IMR-90 (cell line): ENCODE data around the gene ANKFN1. TPM values are rescaled to one million over a fixed set of nuclear protein-coding genes. Genes with fewer than 3 reads are reported as not detected.

Experiments used
- ATAC-seq: fragments of 200-7000 bp; cut with Tn5 transposase; 2 replicates; pipeline ENCODE4 v1.9.1; 2020; ENCODE audit warnings: low read depth, mild to moderate bottlenecking, moderate library complexity
- BruUV-seq: library from RNA; stranded (reverse); fragments of 400-500 nt; replicated peaks from 2 replicates; lab custom pipeline; 2021; lab: Mats Ljungman, UMichigan
- CTCF ChIA-PET: fragments of 300-600 bp; formaldehyde crosslinking; extraction: SDS; loops from one replicate; lab custom pipeline; 2021; ENCODE audit warnings: antibody characterized with exemption; lab: Yijun Ruan, JAX
- POLR2A ChIA-PET: fragments of 300-600 bp; sonication (Branson Sonifier 250); formaldehyde crosslinking; loops from one replicate; lab custom pipeline; 2022; ENCODE audit warnings: antibody characterized with exemption; ENCODE audit not compliant: unreplicated experiment; lab: Charles Lee
- DNase-seq: peaks from one replicate; pipeline ENCODE4 v3.0.0; 2013
- H2AFZ ChIP-seq: replicated peaks from 2 replicates; pipeline ENCODE3; 2013; ENCODE audit warnings: low read length, mild to moderate bottlenecking; ENCODE audit not compliant: poor library complexity
- H2AK5ac ChIP-seq: 2 replicates; pipeline ENCODE4 v1.6.1; 2013; ENCODE audit warnings: low read depth, low read length, inconsistent platforms
- H2AK9ac ChIP-seq: replicated peaks from 2 replicates; pipeline ENCODE3; 2013; ENCODE audit warnings: mild to moderate bottlenecking, low read depth, low read length, moderate library complexity; ENCODE audit not compliant: poor library complexity
- H2BK120ac ChIP-seq: 2 replicates; pipeline ENCODE4 v1.6.1; 2013; ENCODE audit warnings: low read depth, low read length, inconsistent platforms
- H2BK15ac ChIP-seq: 3 replicates; pipeline ENCODE4 v1.6.1; 2013; ENCODE audit warnings: low read depth, low read length, inconsistent platforms
- H2BK20ac ChIP-seq: 2 replicates; pipeline ENCODE4 v1.6.1; 2013; ENCODE audit warnings: low read depth, mild to moderate bottlenecking, inconsistent platforms, low read length, moderate library complexity
- H2BK5ac ChIP-seq: 2 replicates; pipeline ENCODE4 v1.6.1; 2013; ENCODE audit warnings: mild to moderate bottlenecking, low read depth, low read length, inconsistent platforms; ENCODE audit not compliant: poor library complexity, severe bottlenecking
- H3K14ac ChIP-seq: replicated peaks from 2 replicates; pipeline ENCODE4 v1.6.1; 2013; ENCODE audit warnings: low read depth, low read length, inconsistent platforms
- H3K18ac ChIP-seq: 2 replicates; pipeline ENCODE4 v1.6.1; 2013; ENCODE audit warnings: low read depth, low read length, control low read depth
- H3K23ac ChIP-seq: 2 replicates; pipeline ENCODE4 v1.6.1; 2013; ENCODE audit warnings: low read depth, low read length, inconsistent platforms
- H3K27ac ChIP-seq: 2 replicates; pipeline ENCODE4 v1.5.1; 2013; ENCODE audit warnings: mild to moderate bottlenecking, control low read depth, low read length; ENCODE audit not compliant: insufficient read depth
- H3K27me3 ChIP-seq: 2 replicates; pipeline ENCODE4 v1.6.1; 2013; ENCODE audit warnings: low read length; ENCODE audit not compliant: control insufficient read depth, insufficient read depth
- H3K36me3 ChIP-seq: 2 replicates; pipeline ENCODE4 v1.6.1; 2013; ENCODE audit warnings: low read length, mixed read lengths; ENCODE audit not compliant: control insufficient read depth, insufficient read depth
- H3K4ac ChIP-seq: 2 replicates; pipeline ENCODE4 v1.6.1; 2013; ENCODE audit warnings: low read depth, low read length, inconsistent platforms
- H3K4me1 ChIP-seq: 2 replicates; pipeline ENCODE4 v1.6.1; 2013; ENCODE audit warnings: low read length, mixed read lengths; ENCODE audit not compliant: control insufficient read depth, insufficient read depth
- H3K4me2 ChIP-seq: 2 replicates; pipeline ENCODE4 v1.6.1; 2013; ENCODE audit warnings: low read depth, mild to moderate bottlenecking, control low read depth, low read length, moderate library complexity
- H3K4me3 ChIP-seq: 2 replicates; pipeline ENCODE4 v1.5.1; 2013; ENCODE audit warnings: low read depth, mild to moderate bottlenecking, control low read depth, low read length, moderate library complexity; ENCODE audit not compliant: insufficient read depth
- H3K56ac ChIP-seq: 2 replicates; pipeline ENCODE4 v1.6.1; 2013; ENCODE audit warnings: low read length, inconsistent platforms; ENCODE audit not compliant: insufficient read depth; ENCODE audit errors: extremely low read depth
- H3K79me1 ChIP-seq, 2 experiments: 2 replicates each; pipeline ENCODE4 v1.6.1; 2013; ENCODE audit warnings: low read length in 2 of 2, inconsistent platforms in 1 of 2, low read depth in 1 of 2
- H3K9ac ChIP-seq: 2 replicates; pipeline ENCODE4 v1.6.1; 2013; ENCODE audit warnings: low read depth, low read length, control low read depth
- H3K9me1 ChIP-seq: 2 replicates; pipeline ENCODE4 v1.6.1; 2013; ENCODE audit warnings: low read length, inconsistent platforms; ENCODE audit not compliant: insufficient read depth
- H3K9me3 ChIP-seq: 2 replicates; pipeline ENCODE4 v1.6.1; 2013; ENCODE audit warnings: low read length; ENCODE audit not compliant: control insufficient read depth, insufficient read depth
- H4K20me1 ChIP-seq: 2 replicates; pipeline ENCODE4 v1.6.1; 2013; ENCODE audit warnings: low read length, inconsistent platforms; ENCODE audit not compliant: insufficient read depth
- H4K5ac ChIP-seq: 2 replicates; pipeline ENCODE4 v1.6.1; 2013; ENCODE audit warnings: mild to moderate bottlenecking, low read depth, low read length, control low read depth
- H4K8ac ChIP-seq, 2 experiments: 2 replicates each; pipeline ENCODE4 v1.6.1; 2013; ENCODE audit warnings: low read depth in 2 of 2, low read length in 2 of 2, control low read depth in 1 of 2, inconsistent platforms in 1 of 2
- H4K91ac ChIP-seq: 2 replicates; pipeline ENCODE4 v1.6.1; 2013; ENCODE audit warnings: low read depth, low read length, inconsistent platforms; ENCODE audit not compliant: insufficient read depth
- BHLHE40 ChIP-seq: fragments of 150-350 bp; IDR thresholded peaks from 2 replicates; pipeline ENCODE4 v1.6.1; 2016; ENCODE audit warnings: mild to moderate bottlenecking, low read depth, low read length
- CEBPB ChIP-seq: IDR thresholded peaks from 2 replicates; pipeline ENCODE4 v1.6.1; 2012; ENCODE audit warnings: low read depth, low read length, improper control_type of control experiment
- CHD1 ChIP-seq: IDR thresholded peaks from 2 replicates; pipeline ENCODE4 v1.6.1; 2012; ENCODE audit warnings: low read depth, low read length, improper control_type of control experiment
- ELK1 ChIP-seq: fragments of 150-350 bp; IDR thresholded peaks from 2 replicates; pipeline ENCODE4 v1.6.1; 2016; ENCODE audit warnings: low read depth, mild to moderate bottlenecking, low read length, moderate library complexity, borderline replicate concordance
- FOS ChIP-seq: fragments of 150-350 bp; IDR thresholded peaks from 2 replicates; pipeline ENCODE4 v1.6.1; 2016; ENCODE audit warnings: low read depth, low read length
- MAZ ChIP-seq: IDR thresholded peaks from 2 replicates; pipeline ENCODE4 v1.6.1; 2012; ENCODE audit warnings: low read depth, mild to moderate bottlenecking, low read length, improper control_type of control experiment, moderate library complexity, borderline replicate concordance
- MXI1 ChIP-seq: IDR thresholded peaks from 2 replicates; pipeline ENCODE4 v1.6.1; 2012; ENCODE audit warnings: low read depth, mild to moderate bottlenecking, low read length, moderate library complexity, borderline replicate concordance
- NFE2L2 ChIP-seq: fragments of 150-350 bp; IDR thresholded peaks from 2 replicates; pipeline ENCODE4 v1.6.1; 2016; ENCODE audit warnings: low read depth, mild to moderate bottlenecking, low read length
- POLR2A ChIP-seq: IDR thresholded peaks from 2 replicates; pipeline ENCODE4 v1.6.1; 2012; ENCODE audit warnings: mild to moderate bottlenecking, low read depth, low read length
- RAD21 ChIP-seq: IDR thresholded peaks from 2 replicates; pipeline ENCODE4 v1.6.1; 2012; ENCODE audit warnings: low read length, improper control_type of control experiment
- RCOR1 ChIP-seq: IDR thresholded peaks from 2 replicates; pipeline ENCODE4 v1.6.1; 2012; ENCODE audit warnings: mild to moderate bottlenecking, low read length, improper control_type of control experiment; ENCODE audit not compliant: insufficient replicate concordance
- RFX5 ChIP-seq: IDR thresholded peaks from 2 replicates; pipeline ENCODE4 v1.8.0; 2012; ENCODE audit warnings: low read depth, mild to moderate bottlenecking, low read length, moderate library complexity
- SMC3 ChIP-seq: fragments of 150-350 bp; IDR thresholded peaks from 2 replicates; pipeline ENCODE4 v1.6.1; 2016; ENCODE audit warnings: low read depth, mild to moderate bottlenecking, antibody characterized with exemption, low read length, moderate library complexity
- USF2 ChIP-seq: fragments of 150-350 bp; IDR thresholded peaks from 2 replicates; pipeline ENCODE4 v1.6.1; 2017; ENCODE audit warnings: mild to moderate bottlenecking, antibody characterized with exemption, low read length, low read depth
- WGBS, 2 experiments: methylation state at CpG; one replicate each; pipeline versions ENCODE4 v1.1.5 to v1.1.7; 2013; ENCODE audit warnings: missing lambda C conversion rate in 2 of 2; ENCODE audit not compliant: insufficient read length in 1 of 2; ENCODE audit errors: extremely low coverage in 2 of 2; 5-methylcytosine and 5-hydroxymethylcytosine counted together
- dilution Hi-C: fragments of 300-500 bp; cut with HindIII; formaldehyde crosslinking; loops from one replicate; pipeline ENCODE4 v1.14.3; 2018; ENCODE audit warnings: low sequenced_read_pairs; ENCODE audit not compliant: unreplicated experiment
- in situ Hi-C: fragments of 300-500 bp; cut with MboI; formaldehyde crosslinking; loops from 3 replicates; pipeline ENCODE4 v1.14.3; 2019; ENCODE audit warnings: low sequenced_read_pairs, inconsistent platforms, mixed read lengths
- intact Hi-C: fragments of 100-400 bp; cut with micrococcal nuclease; formaldehyde crosslinking; loops from 2 replicates; pipeline ENCODE4 v1.10.0; 2022
- polyA plus RNA-seq, 3 experiments: library from polyadenylated mRNA; depleted of rRNA; stranded (reverse); fragments of >200 nt; gene quantifications; 2 replicates each; pipeline ENCODE4 v1.2.3, GENCODE V29; 2012; ENCODE audit warnings: low replicate concordance in 1 of 3
- total RNA-seq: library from RNA; depleted of rRNA; stranded (reverse); fragments of >200 nt; gene quantifications from 2 replicates; pipeline ENCODE4 v1.2.3, GENCODE V29; 2012
- TF ChIP-seq, protein P1 (sequence below): conservative IDR thresholded peaks from 2 replicates; pipeline ENCODE4 v1.5.1; 2012; ENCODE audit warnings: mild to moderate bottlenecking, low read depth, low read length, improper control_type of control experiment

Gene ANKFN1
- total and polyA plus RNA-seq, 2 of the 4 experiments (the other 2 are of a cell fraction): not detected

GRCh38 chr17:56231252-56231651 lies 78.0 kb downstream of the ANKFN1 start:
- Histone ChIP-seq H3K4me2 (no peak overlapping the region), H4K91ac (no peak overlapping the region), H3K79me1 (no peaks in the 10 kb centered on the region), H2AFZ (no peak overlapping the region), H3K4me3 (no peak overlapping the region), H3K4ac (no peak overlapping the region), H3K27me3 (no peaks in the 10 kb centered on the region), H3K9ac (no peak overlapping the region), H2AK5ac (no peak overlapping the region), H3K9me1 (no peaks in the 10 kb centered on the region), H4K20me1 (no peaks in the 10 kb centered on the region), H3K56ac (no peak overlapping the region), H2AK9ac (no peak overlapping the region), H3K36me3 (no peaks in the 10 kb centered on the region), H3K23ac (no peak overlapping the region), H4K8ac (no peak overlapping the region), H3K27ac (no peak overlapping the region), H3K4me1 (no peaks in the 10 kb centered on the region), H2BK5ac (no peak overlapping the region), H3K9me3 (no peaks in the 10 kb centered on the region), H3K18ac (no peak overlapping the region), H2BK120ac (no peak overlapping the region), H3K14ac (no peak overlapping the region), H4K5ac (no peak overlapping the region), H2BK15ac (no peak overlapping the region), H2BK20ac (no peak overlapping the region)
- POLR2A ChIA-PET: no interaction called here
- dilution Hi-C loops (no loop called here), intact Hi-C loops (no loop called here), in situ Hi-C loops (no loop called here)
- ATAC-seq (no peak), DNase-seq (no peak)
- no CpG with 5 or more reads among the region's 2 CpGs for WGBS, 2 experiments
- CTCF ChIA-PET: interaction anchor here (1.2 to 1.4 kb wide), 2 partner anchors 13 to 19 kb away, joined by 4 read pairs; no protein-coding TSS in a partner anchor
- no TSS peak for BruUV-seq
- TF ChIP-seq CEBPB (no peak), POLR2A (no peak), FOS (no peak), RFX5 (no peak), NFE2L2 (no peak), MAZ (no peak), ELK1 (no peak), CHD1 (no peak), USF2 (no peak), RAD21 (no peak), SMC3 (no peak), MXI1 (no peak), RCOR1 (no peak), BHLHE40 (no peak)
- TF ChIP-seq, protein P1, sequence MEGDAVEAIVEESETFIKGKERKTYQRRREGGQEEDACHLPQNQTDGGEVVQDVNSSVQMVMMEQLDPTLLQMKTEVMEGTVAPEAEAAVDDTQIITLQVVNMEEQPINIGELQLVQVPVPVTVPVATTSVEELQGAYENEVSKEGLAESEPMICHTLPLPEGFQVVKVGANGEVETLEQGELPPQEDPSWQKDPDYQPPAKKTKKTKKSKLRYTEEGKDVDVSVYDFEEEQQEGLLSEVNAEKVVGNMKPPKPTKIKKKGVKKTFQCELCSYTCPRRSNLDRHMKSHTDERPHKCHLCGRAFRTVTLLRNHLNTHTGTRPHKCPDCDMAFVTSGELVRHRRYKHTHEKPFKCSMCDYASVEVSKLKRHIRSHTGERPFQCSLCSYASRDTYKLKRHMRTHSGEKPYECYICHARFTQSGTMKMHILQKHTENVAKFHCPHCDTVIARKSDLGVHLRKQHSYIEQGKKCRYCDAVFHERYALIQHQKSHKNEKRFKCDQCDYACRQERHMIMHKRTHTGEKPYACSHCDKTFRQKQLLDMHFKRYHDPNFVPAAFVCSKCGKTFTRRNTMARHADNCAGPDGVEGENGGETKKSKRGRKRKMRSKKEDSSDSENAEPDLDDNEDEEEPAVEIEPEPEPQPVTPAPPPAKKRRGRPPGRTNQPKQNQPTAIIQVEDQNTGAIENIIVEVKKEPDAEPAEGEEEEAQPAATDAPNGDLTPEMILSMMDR: no peak
